Mesothelial cell of epicardium (in vitro differentiated cells): ENCODE measurements around the gene PTPMT1. TPM values are rescaled to one million over a fixed set of nuclear protein-coding genes. Genes with fewer than 3 reads are reported as not detected.
"Not testable (repeated sequence)": the region's sequence is repeated elsewhere in the genome, so short reads cannot be mapped to it uniquely, and the experiment has no call there.

Experiments
- DNase-seq, 2 experiments: peaks; one replicate each; pipeline ENCODE4 v3.0.0; 2021; ENCODE audit warnings: low spot score in 2 of 2; ENCODE audit not compliant: unreplicated experiment in 2 of 2
- H3K27ac Mint-ChIP-seq: 2 replicates; pipeline ENCODE4 v1.8.0; 2021; ENCODE audit warnings: mixed read lengths
- H3K27me3 Mint-ChIP-seq: 2 replicates; pipeline ENCODE4 v1.8.0; 2021; ENCODE audit warnings: low read depth, mixed read lengths
- H3K36me3 Mint-ChIP-seq: 2 replicates; pipeline ENCODE4 v1.8.0; 2021; ENCODE audit warnings: mixed read lengths
- H3K4me1 Mint-ChIP-seq: 2 replicates; pipeline ENCODE4 v1.8.0; 2021; ENCODE audit warnings: mixed read lengths
- H3K4me3 Mint-ChIP-seq: 2 replicates; pipeline ENCODE4 v1.8.0; 2021; ENCODE audit warnings: mild to moderate bottlenecking, moderate library complexity, mixed read lengths
- H3K9me3 Mint-ChIP-seq: 2 replicates; pipeline ENCODE4 v1.8.0; 2021; ENCODE audit warnings: mixed read lengths
- CTCF ChIP-seq: fragments of 200-600 bp; sonication (generic); IDR thresholded peaks from one replicate; pipeline ENCODE4 v1.5.0; 2021; ENCODE audit warnings: antibody characterized with exemption; ENCODE audit not compliant: unreplicated experiment
- total RNA-seq: library from RNA; stranded (reverse); gene quantifications from 3 replicates; pipeline ENCODE4 v1.2.1, GENCODE V29; 2021

Gene PTPMT1
- total RNA-seq, 1 donor from 2014 or later: 44.3 TPM

DNA sequence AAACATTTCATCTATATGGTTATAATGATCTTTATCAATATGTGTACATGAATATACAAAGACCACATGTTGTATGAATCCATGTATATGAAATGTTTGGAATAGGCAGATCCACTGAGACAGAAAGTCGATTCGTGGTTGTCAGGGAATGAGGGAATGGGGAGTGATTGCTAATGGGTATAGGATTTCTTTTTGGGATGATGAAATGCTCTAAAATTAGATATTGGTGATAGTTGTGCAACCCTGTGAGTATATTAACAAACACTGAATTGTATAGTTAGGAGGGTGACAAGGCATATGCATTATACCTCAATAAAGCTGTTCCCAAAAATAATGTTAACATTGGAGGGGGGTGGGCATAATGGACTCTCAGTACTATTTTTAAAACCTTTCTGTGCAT, 5.0 kb upstream of the PTPMT1 start:
- H3K9me3 Mint-ChIP-seq: no peaks in the 10 kb centered on the region
- no peaks in the 10 kb centered on the region for H3K36me3 Mint-ChIP-seq
- no peak for DNase-seq
- peaks cover 3% of the 10 kb centered on the region for H3K4me1 Mint-ChIP-seq
- TF ChIP-seq CTCF: no peak
- no peak overlapping the region for H3K27ac Mint-ChIP-seq
- no peaks in the 10 kb centered on the region for H3K27me3 Mint-ChIP-seq
- no peak overlapping the region for H3K4me3 Mint-ChIP-seq

DNA sequence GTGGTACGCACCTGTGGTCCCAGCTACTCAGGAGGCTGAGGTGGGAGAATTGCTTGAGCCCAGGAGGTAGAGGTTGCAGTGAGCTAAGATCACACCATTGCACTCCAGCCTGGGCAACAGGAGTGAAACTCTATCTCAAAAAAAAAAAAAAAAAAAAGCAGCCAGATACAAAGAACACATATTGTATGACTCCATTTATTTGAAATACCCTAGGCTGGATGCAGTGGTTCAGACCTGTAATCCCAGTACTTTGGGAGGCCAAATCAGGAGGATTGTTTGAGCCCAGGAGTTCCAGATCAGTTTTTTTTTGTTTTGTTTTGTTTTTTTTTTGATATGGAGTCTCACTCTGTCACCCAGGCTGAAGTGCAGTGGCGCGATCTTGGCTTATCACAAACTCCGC, 3.0 kb upstream of the PTPMT1 start:
- H3K36me3 Mint-ChIP-seq, H3K4me3 Mint-ChIP-seq, H3K9me3 Mint-ChIP-seq, DNase-seq, H3K27ac Mint-ChIP-seq, H3K27me3 Mint-ChIP-seq: not testable (repeated sequence)
- peaks cover 12% of the 10 kb centered on the region for H3K4me1 Mint-ChIP-seq

GRCh38 chr11:47564366-47564765, 1.0 kb upstream of the PTPMT1 start:
- H3K4me1 Mint-ChIP-seq: peaks cover 12% of the 10 kb centered on the region
- H3K4me3 Mint-ChIP-seq: peak overlapping the region; percentile 38
- not testable (repeated sequence) for DNase-seq, H3K36me3 Mint-ChIP-seq, H3K27me3 Mint-ChIP-seq, H3K27ac Mint-ChIP-seq, H3K9me3 Mint-ChIP-seq

DNA sequence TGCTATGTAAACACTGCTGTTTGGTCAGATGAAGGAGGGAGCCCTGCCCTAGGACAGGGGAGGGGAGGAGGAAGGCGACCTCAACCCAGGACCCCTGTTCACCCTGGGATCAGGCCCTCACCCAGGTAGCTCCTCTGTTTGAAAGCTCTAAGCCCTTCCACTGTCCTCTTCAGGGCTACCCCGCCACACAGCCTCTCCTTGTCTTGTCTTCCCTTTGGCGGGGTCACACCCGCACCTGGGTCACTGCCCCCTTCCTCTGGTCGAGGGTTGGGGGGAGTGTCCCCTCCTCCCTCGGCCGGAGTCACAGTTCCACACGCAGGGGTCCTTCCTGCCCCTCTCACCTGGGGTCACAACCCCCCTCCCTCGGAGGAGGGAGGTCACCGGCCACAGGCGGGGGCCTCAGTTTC, 463 bp upstream of the PTPMT1 start:
- TF ChIP-seq CTCF: no peak
- peaks cover 6% of the 10 kb centered on the region for H3K36me3 Mint-ChIP-seq
- peak overlapping the region; percentile 78 for H3K4me3 Mint-ChIP-seq
- peaks cover 12% of the 10 kb centered on the region for H3K4me1 Mint-ChIP-seq
- no peaks in the 10 kb centered on the region for H3K9me3 Mint-ChIP-seq
- DNase-seq: no peak
- no peaks in the 10 kb centered on the region for H3K27me3 Mint-ChIP-seq
- peak overlapping the region; percentile 69 for H3K27ac Mint-ChIP-seq

DNA sequence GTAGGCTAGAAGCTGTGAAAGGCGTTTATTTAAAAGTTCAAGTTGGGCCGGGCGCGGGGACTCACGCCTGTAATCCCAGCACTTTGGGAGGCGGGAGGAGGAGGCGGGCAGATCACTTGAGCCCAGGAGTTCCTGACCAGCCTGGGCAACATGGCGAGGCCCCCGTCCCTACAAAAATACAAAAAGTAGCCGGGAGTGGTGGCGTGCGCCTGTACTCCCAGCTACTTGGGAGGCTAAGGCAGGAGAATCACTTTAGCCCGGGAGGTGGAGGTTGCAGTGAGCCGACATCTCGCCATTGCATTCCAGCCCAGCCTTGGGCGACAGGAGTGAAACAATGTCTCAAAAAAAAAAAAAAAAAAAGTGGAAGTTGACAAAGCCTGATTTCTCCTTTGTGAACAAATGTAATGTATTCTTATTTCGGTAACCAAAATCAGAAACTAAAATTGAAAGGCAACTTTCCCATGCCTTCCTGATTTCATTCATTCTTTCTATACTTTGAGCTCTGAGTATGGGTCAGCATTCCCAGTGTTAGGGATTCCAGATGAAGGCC, 825 bp downstream of the PTPMT1 start:
- no peak for TF ChIP-seq CTCF
- DNase-seq: no peak
- H3K9me3 Mint-ChIP-seq: no peaks in the 10 kb centered on the region
- peak overlapping the region; percentile 78 for H3K4me3 Mint-ChIP-seq
- H3K27me3 Mint-ChIP-seq: no peaks in the 10 kb centered on the region
- H3K27ac Mint-ChIP-seq: peak overlapping the region; percentile 81
- peaks cover 10% of the 10 kb centered on the region for H3K36me3 Mint-ChIP-seq
- peaks cover 12% of the 10 kb centered on the region for H3K4me1 Mint-ChIP-seq

DNA sequence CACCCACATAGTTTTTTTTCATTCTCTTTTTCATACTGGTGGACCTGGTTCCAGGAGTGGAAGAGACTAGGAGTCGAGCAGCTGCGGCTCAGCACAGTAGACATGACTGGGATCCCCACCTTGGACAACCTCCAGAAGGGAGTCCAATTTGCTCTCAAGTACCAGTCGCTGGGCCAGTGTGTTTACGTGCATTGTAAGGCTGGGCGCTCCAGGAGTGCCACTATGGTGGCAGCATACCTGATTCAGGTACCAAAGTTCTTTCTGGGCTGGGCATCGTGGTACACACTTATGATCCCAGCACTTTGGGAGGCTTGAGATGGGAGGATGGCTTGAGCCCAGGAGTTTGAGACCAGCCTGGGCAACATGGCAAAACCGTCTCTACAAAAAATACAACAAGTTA, 4.2 kb downstream of the PTPMT1 start:
- no peak overlapping the region for H3K4me3 Mint-ChIP-seq
- peaks cover 20% of the 10 kb centered on the region for H3K36me3 Mint-ChIP-seq
- H3K9me3 Mint-ChIP-seq: no peaks in the 10 kb centered on the region
- no peak for TF ChIP-seq CTCF
- DNase-seq: no peak
- no peaks in the 10 kb centered on the region for H3K27me3 Mint-ChIP-seq
- peaks cover 12% of the 10 kb centered on the region for H3K4me1 Mint-ChIP-seq
- no peak overlapping the region for H3K27ac Mint-ChIP-seq
